A673 (cell line): ENCODE results near the gene SNRPA1. TPM values are rescaled to one million over a fixed set of nuclear protein-coding genes. Genes with fewer than 3 reads are reported as not detected.

Experiments
- BruUV-seq: library from RNA; stranded (reverse); fragments of 400-500 nt; replicated peaks from 2 replicates; lab custom pipeline; 2021; lab: Mats Ljungman, UMichigan
- CTCF ChIA-PET: fragments of 300-600 bp; sonication (Branson Sonifier 250); formaldehyde crosslinking; loops from one replicate; lab custom pipeline; 2022; ENCODE audit warnings: antibody characterized with exemption; lab: Charles Lee
- POLR2A ChIA-PET: fragments of 300-600 bp; sonication (Branson Sonifier 250); formaldehyde crosslinking; loops from one replicate; lab custom pipeline; 2022; ENCODE audit warnings: antibody characterized with exemption; ENCODE audit not compliant: low non-redundant PET; lab: Charles Lee
- DNase-seq: peaks from one replicate; pipeline ENCODE4 v3.0.0-alpha.2; 2015; ENCODE audit warnings: low spot score
- H3K27ac ChIP-seq: fragments of 200-600 bp; sonication (generic); 2 replicates; pipeline ENCODE4 v1.5.1; 2016; ENCODE audit warnings: mixed run types, low read depth, mild to moderate bottlenecking, mixed read lengths, antibody characterized with exemption, low read length; ENCODE audit not compliant: poor library complexity, severe bottlenecking
- H3K27me3 ChIP-seq: fragments of 200-600 bp; sonication (generic); replicated peaks from 2 replicates; pipeline ENCODE4 v1.6.1; 2017; ENCODE audit warnings: mixed run types, low read depth, mild to moderate bottlenecking, mixed read lengths, antibody characterized with exemption, low read length; ENCODE audit not compliant: insufficient read depth, poor library complexity
- H3K36me3 ChIP-seq: fragments of 200-600 bp; sonication (generic); 2 replicates; pipeline ENCODE4 v1.6.1; 2016; ENCODE audit warnings: mixed run types, mild to moderate bottlenecking, mixed read lengths, antibody characterized with exemption, low read length; ENCODE audit not compliant: insufficient read depth, poor library complexity, severe bottlenecking
- H3K4me1 ChIP-seq: fragments of 200-600 bp; sonication (generic); 2 replicates; pipeline ENCODE4 v1.6.1; 2017; ENCODE audit warnings: mixed run types, mild to moderate bottlenecking, mixed read lengths, antibody characterized with exemption, low read length; ENCODE audit not compliant: insufficient read depth, poor library complexity, severe bottlenecking
- H3K4me3 ChIP-seq: fragments of 200-600 bp; sonication (generic); 2 replicates; pipeline ENCODE4 v1.5.1; 2016; ENCODE audit warnings: low read depth, mixed run types, mild to moderate bottlenecking, mixed read lengths, low read length; ENCODE audit not compliant: poor library complexity, severe bottlenecking
- H3K9me3 ChIP-seq: fragments of 200-600 bp; sonication (generic); 2 replicates; pipeline ENCODE4 v1.6.1; 2016; ENCODE audit warnings: mixed run types, low read depth, mild to moderate bottlenecking, mixed read lengths, antibody characterized with exemption, low read length; ENCODE audit not compliant: poor library complexity, severe bottlenecking
- EZH2 ChIP-seq: fragments of 200-600 bp; sonication (generic); IDR thresholded peaks from 2 replicates; pipeline ENCODE4 v1.6.1; 2017; ENCODE audit warnings: borderline replicate concordance, low read depth, mild to moderate bottlenecking, mixed read lengths, antibody characterized with exemption, low read length; ENCODE audit not compliant: poor library complexity, severe bottlenecking
- intact Hi-C: fragments of 100-400 bp; cut with micrococcal nuclease; formaldehyde crosslinking; loops from one replicate; pipeline ENCODE4 v1.10.0; 2022; ENCODE audit not compliant: unreplicated experiment
- total RNA-seq: library from RNA; stranded (reverse); gene quantifications from 2 replicates; pipeline ENCODE4 v1.2.3, GENCODE V29; 2021
- TF ChIP-seq, protein P1 (sequence below): fragments of 300-800, 200-600 bp; sonication (generic); conservative IDR thresholded peaks from 2 replicates; pipeline ENCODE4 v1.5.1; 2017; ENCODE audit warnings: low read depth, mild to moderate bottlenecking, antibody characterized with exemption, low read length, moderate library complexity, mixed read lengths

The SNRPA1 gene
- total RNA-seq, 1 experiment from 2014 or later = 206 TPM

DNA sequence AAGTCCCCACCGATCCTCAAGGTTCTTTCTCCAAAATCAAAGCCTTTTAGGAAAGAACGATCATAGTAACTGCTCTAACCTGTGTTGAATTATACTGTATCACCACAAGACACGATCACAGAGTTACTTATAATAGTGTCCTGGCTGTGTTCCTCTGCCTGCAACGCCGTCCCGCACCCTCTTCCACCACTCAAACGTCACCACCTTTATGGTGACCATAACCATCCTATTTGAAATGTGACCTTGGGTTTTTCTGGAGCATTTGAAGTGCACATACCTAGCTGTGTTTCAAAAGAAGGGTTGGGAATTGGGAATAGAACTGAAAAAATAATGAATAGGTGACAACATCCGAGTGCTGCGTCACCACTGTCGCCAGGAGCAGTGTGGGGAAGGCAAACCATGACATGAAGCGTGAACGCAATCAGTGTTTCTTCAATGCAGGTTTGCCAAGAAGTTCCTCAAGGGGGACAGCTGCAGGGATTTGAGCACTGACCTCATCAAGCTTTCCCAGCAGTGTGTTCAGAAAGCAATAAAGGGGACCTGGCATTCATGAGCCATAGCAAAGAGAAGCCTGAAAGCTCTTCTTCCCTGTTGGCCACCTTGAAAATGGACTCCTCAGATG, 17.0 kb downstream of the SNRPA1 start:
- no TSS peak for BruUV-seq

DNA sequence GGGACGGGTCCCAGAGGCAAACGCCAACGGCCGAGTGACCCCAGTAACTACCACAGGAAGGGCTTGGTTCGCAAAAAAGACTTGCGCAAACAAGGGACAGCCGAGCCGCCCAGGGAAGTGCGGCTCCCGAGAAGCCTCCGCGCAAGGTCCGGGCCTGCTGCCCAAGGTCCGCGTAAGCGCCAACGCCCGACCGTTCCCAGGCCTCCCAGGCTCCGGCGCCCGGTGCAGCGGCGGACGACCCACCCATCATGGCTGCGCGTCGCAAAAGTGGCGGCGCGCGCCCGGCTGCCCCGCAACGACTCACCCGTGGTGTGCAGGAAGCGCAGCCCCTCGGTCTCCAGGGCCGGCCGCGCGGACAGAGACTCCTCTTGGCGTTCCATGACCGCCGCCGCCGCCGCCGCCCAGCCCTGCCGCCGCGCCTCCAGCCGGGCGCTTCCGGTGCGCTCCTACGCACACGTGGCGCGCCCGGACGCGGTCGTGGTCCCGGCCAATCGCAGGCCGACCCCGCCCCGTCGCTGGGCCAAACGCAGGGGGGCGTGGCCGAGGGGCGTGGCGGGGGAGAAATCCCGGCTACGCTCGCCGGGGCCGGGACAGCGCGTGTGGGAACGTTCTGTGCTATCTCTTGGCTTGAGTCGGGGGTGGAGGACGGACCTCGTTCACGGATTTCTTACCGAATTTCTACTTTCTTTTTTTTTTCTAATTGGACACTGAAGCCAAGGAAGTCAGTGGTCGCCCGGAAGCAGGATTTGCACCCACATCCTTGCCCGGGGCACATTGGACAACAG, 17.8 kb downstream of the SNRPA1 start, which contains the start of gene SELENOS:
Gene SELENOS (minus strand): TSS at position 448 of the 785 bp plus-strand sequence. CDS start 68 bp downstream, at position 380.
- Histone ChIP-seq H3K27me3 (no peaks in the 10 kb centered on the region), H3K4me1 (no peaks in the 10 kb centered on the region), H3K27ac (peak within 1 kb of the TSS; percentile 88), H3K4me3 (peak within 1 kb of the TSS; percentile 97), H3K9me3 (no peaks in the 10 kb centered on the region), H3K36me3 (peaks cover 59% of the 10 kb centered on the region)
- ChIA-PET POLR2A (no interaction called here), CTCF (interaction anchor here (0.7 kb wide), 1 partner anchor 391 kb away, joined by 4 read pairs; no protein-coding TSS in a partner anchor)
- BruUV-seq = TSS peak; percentile 29
- intact Hi-C loops = no loop called here
- TF ChIP-seq EZH2 = no peak
- TF ChIP-seq, protein P1, sequence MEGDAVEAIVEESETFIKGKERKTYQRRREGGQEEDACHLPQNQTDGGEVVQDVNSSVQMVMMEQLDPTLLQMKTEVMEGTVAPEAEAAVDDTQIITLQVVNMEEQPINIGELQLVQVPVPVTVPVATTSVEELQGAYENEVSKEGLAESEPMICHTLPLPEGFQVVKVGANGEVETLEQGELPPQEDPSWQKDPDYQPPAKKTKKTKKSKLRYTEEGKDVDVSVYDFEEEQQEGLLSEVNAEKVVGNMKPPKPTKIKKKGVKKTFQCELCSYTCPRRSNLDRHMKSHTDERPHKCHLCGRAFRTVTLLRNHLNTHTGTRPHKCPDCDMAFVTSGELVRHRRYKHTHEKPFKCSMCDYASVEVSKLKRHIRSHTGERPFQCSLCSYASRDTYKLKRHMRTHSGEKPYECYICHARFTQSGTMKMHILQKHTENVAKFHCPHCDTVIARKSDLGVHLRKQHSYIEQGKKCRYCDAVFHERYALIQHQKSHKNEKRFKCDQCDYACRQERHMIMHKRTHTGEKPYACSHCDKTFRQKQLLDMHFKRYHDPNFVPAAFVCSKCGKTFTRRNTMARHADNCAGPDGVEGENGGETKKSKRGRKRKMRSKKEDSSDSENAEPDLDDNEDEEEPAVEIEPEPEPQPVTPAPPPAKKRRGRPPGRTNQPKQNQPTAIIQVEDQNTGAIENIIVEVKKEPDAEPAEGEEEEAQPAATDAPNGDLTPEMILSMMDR = no peak
- peak; percentile 96 for DNase-seq

More for the DNA sequence above, 17.0 kb downstream of the SNRPA1 start:
- no peak for TF ChIP-seq EZH2
- TF ChIP-seq, protein P1 = no peak
- Histone ChIP-seq H3K9me3 (no peaks in the 10 kb centered on the region), H3K4me3 (peak overlapping the region; percentile 97), H3K27ac (no peak overlapping the region), H3K36me3 (peaks cover 59% of the 10 kb centered on the region), H3K4me1 (no peaks in the 10 kb centered on the region), H3K27me3 (no peaks in the 10 kb centered on the region)
- ChIA-PET POLR2A (no interaction called here), CTCF (no interaction called here)
- intact Hi-C loops = no loop called here
- no peak for DNase-seq

- ChIA-PET CTCF (interaction anchor here (0.7 kb wide), 2 partner anchors 18 to 390 kb away, joined by 3 to 4 read pairs; no protein-coding TSS in a partner anchor), POLR2A (no interaction called here)
- BruUV-seq = no TSS peak
- TF ChIP-seq EZH2 = no peak
- TF ChIP-seq, protein P1 = peak; percentile 41
- DNase-seq = peak; percentile 42
- intact Hi-C loops = no loop called here
- H3K4me3 ChIP-seq = peak overlapping the region; percentile 97
- no peaks in the 10 kb centered on the region for H3K27me3 ChIP-seq
- peaks cover 59% of the 10 kb centered on the region for H3K36me3 ChIP-seq
- H3K4me1 ChIP-seq = no peaks in the 10 kb centered on the region
- H3K27ac ChIP-seq = peak overlapping the region; percentile 88
- no peaks in the 10 kb centered on the region for H3K9me3 ChIP-seq
Measured at GRCh38 chr15:101276501-101277037, 18.5 kb downstream of the SNRPA1 start.
